ENCODE measurements around the gene DHDH. TPM values are rescaled to one million over a fixed set of nuclear protein-coding genes. Genes with fewer than 3 reads are reported as not detected.

DHDH gene
- total and polyA plus RNA-seq, 2 of the 13 experiments (the other 11 are each of a cell fraction or from before 2014, with no cell fraction given), result 0.13 to 0.91 TPM

DNA sequence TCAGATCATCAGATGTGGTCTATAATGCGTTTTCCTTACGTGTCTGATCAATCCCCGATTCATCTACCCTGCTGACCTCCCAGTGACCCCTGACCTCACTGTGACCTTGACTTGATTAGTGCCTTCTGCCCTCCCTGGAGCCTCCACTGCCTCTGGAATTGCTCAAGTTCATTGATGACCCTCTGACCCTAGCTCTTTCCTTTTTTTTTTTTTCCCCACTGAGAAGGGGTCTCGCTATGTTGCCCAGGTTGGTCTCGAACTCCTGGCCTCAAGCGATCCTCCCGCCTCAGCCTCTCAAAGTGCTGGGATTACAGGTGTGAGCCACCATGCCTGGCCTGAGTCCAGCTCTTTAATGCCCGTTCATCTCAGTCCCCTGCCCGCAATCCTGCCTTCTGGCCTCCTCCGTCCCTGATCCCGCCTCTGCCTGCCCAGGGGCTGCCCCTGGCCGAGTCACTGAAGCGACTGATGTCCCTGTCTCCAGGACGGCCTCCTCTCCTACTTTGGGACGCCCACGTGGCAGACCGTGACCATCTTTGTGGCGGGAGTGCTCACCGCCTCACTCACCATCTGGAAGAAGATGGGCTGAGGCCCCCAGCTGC lies 27.7 kb downstream of the DHDH start (continued):
- TF ChIP-seq ZXDC (CRISPR knock-in tag; IDR thresholded peaks at IDR 0.05) (no peak), ZNF33B (CRISPR knock-in tag; IDR thresholded peaks at IDR 0.05) (no peak), ZNF12 (CRISPR knock-in tag; IDR thresholded peaks at IDR 0.05) (no peak), CREB1 (IDR thresholded peaks at IDR 0.05) (no peak), CREB1 (CRISPR knock-in tag; IDR thresholded peaks at IDR 0.05) (no peak), HMG20A (CRISPR knock-in tag; IDR thresholded peaks at IDR 0.05; ENCODE audit: borderline replicate concordance) (no peak), ZNF510 (CRISPR knock-in tag; IDR thresholded peaks at IDR 0.05; ENCODE audit: low read depth) (no peak), FOXK1 (CRISPR knock-in tag; IDR thresholded peaks at IDR 0.05; ENCODE audit: borderline replicate concordance, low read depth) (no peak; the same call in 1 of the 2 replicates), KDM2A (CRISPR knock-in tag; IDR thresholded peaks at IDR 0.05; ENCODE audit: borderline replicate concordance, low read depth) (peak; percentile 13; the same call in 1 of the 2 replicates), ISX (CRISPR knock-in tag; conservative IDR thresholded peaks at IDR 0.05) (no peak), ZNF451 (CRISPR knock-in tag; IDR thresholded peaks at IDR 0.05) (no peak), EZH2 (conservative IDR thresholded peaks at IDR 0.05; ENCODE audit: low read depth, low read length) (no peak), ZMYM3 (CRISPR knock-in tag; IDR thresholded peaks at IDR 0.05) (peak; percentile 69; the same call in 1 of the 2 replicates)
- TF ChIP-seq, protein P1, sequence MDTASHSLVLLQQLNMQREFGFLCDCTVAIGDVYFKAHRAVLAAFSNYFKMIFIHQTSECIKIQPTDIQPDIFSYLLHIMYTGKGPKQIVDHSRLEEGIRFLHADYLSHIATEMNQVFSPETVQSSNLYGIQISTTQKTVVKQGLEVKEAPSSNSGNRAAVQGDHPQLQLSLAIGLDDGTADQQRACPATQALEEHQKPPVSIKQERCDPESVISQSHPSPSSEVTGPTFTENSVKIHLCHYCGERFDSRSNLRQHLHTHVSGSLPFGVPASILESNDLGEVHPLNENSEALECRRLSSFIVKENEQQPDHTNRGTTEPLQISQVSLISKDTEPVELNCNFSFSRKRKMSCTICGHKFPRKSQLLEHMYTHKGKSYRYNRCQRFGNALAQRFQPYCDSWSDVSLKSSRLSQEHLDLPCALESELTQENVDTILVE (CRISPR knock-in tag; IDR thresholded peaks at IDR 0.05), result no peak
- TF ChIP-seq, protein P2, sequence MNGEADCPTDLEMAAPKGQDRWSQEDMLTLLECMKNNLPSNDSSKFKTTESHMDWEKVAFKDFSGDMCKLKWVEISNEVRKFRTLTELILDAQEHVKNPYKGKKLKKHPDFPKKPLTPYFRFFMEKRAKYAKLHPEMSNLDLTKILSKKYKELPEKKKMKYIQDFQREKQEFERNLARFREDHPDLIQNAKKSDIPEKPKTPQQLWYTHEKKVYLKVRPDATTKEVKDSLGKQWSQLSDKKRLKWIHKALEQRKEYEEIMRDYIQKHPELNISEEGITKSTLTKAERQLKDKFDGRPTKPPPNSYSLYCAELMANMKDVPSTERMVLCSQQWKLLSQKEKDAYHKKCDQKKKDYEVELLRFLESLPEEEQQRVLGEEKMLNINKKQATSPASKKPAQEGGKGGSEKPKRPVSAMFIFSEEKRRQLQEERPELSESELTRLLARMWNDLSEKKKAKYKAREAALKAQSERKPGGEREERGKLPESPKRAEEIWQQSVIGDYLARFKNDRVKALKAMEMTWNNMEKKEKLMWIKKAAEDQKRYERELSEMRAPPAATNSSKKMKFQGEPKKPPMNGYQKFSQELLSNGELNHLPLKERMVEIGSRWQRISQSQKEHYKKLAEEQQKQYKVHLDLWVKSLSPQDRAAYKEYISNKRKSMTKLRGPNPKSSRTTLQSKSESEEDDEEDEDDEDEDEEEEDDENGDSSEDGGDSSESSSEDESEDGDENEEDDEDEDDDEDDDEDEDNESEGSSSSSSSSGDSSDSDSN (CRISPR knock-in tag; IDR thresholded peaks at IDR 0.05), result no peak
- TF ChIP-seq, protein P3, sequence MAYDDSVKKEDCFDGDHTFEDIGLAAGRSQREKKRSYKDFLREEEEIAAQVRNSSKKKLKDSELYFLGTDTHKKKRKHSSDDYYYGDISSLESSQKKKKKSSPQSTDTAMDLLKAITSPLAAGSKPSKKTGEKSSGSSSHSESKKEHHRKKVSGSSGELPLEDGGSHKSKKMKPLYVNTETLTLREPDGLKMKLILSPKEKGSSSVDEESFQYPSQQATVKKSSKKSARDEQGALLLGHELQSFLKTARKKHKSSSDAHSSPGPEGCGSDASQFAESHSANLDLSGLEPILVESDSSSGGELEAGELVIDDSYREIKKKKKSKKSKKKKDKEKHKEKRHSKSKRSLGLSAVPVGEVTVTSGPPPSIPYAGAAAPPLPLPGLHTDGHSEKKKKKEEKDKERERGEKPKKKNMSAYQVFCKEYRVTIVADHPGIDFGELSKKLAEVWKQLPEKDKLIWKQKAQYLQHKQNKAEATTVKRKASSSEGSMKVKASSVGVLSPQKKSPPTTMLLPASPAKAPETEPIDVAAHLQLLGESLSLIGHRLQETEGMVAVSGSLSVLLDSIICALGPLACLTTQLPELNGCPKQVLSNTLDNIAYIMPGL (CRISPR knock-in tag; IDR thresholded peaks at IDR 0.05; ENCODE audit: borderline replicate concordance in 1 of 2, low read depth in 1 of 2), result no peak
- TF ChIP-seq, protein P4, sequence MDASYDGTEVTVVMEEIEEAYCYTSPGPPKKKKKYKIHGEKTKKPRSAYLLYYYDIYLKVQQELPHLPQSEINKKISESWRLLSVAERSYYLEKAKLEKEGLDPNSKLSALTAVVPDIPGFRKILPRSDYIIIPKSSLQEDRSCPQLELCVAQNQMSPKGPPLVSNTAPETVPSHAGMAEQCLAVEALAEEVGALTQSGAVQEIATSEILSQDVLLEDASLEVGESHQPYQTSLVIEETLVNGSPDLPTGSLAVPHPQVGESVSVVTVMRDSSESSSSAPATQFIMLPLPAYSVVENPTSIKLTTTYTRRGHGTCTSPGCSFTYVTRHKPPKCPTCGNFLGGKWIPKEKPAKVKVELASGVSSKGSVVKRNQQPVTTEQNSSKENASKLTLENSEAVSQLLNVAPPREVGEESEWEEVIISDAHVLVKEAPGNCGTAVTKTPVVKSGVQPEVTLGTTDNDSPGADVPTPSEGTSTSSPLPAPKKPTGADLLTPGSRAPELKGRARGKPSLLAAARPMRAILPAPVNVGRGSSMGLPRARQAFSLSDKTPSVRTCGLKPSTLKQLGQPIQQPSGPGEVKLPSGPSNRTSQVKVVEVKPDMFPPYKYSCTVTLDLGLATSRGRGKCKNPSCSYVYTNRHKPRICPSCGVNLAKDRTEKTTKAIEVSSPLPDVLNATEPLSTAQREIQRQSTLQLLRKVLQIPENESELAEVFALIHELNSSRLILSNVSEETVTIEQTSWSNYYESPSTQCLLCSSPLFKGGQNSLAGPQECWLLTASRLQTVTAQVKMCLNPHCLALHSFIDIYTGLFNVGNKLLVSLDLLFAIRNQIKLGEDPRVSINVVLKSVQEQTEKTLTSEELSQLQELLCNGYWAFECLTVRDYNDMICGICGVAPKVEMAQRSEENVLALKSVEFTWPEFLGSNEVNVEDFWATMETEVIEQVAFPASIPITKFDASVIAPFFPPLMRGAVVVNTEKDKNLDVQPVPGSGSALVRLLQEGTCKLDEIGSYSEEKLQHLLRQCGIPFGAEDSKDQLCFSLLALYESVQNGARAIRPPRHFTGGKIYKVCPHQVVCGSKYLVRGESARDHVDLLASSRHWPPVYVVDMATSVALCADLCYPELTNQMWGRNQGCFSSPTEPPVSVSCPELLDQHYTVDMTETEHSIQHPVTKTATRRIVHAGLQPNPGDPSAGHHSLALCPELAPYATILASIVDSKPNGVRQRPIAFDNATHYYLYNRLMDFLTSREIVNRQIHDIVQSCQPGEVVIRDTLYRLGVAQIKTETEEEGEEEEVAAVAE (CRISPR knock-in tag; IDR thresholded peaks at IDR 0.05; ENCODE audit: borderline replicate concordance), result no peak
